Peyer's patch (tissue), 4 donors: ENCODE measurements around the gene TNNC1.

Experiments used
- CTCF ChIP-seq, 6 experiments: fragments of 450-650 bp in 4 of 6; fragments of 200-600 bp in 2 of 6; sonication (generic) in 1 of 6; IDR thresholded peaks; one replicate each; pipeline ENCODE4 v1.5.1; 2017 to 2019; ENCODE audit warnings: antibody characterized with exemption in 6 of 6, mild to moderate bottlenecking in 3 of 6, moderate library complexity in 1 of 6
- POLR2A ChIP-seq, 2 donors: fragments of 450-650 bp; IDR thresholded peaks; one replicate each; pipeline ENCODE4 v1.5.1; 2017; ENCODE audit warnings: antibody characterized with exemption in 2 of 2, mild to moderate bottlenecking in 2 of 2, moderate library complexity in 2 of 2

DNA sequence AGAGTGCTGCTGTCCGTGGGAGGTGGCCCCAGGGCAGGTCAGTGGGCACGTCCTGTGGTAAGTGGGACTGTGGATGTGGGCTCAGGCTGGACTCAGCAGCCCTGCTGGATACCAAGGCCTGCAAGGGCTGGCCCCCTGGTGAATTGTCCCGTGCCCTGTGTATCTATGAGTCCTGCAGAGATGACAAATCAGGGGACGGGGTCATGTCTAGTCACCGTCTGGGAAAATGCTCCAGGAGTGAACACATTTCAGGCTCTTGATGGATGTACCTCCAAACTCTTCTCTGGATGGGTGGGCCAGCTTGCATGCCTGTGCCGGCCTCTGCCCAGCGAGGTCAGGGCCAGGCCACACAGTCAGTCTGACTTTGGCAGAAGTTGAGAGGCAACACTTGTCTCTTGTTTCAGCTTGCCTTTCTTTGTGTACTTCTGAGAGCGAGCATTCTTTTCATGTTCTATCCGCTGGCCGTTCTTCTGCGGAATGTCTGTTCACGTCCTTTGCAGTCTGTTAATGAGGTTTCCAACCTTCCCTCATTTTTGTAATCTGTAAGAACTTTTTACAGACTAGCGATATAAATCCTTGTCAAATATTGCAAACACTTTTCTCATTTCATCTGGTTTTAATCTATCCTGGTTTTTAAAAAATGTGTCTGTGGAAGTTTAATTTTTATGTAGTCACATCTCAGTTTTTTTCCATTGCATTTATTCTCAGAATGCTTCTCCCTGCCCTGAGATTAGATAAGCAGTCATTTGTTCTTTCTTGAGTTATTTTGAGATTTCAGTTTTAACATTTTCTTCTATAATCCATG lies 29.9 kb upstream of the TNNC1 start:
- no peak for TF ChIP-seq CTCF (IDR thresholded peaks at IDR 0.05)
- no peak for TF ChIP-seq POLR2A (IDR thresholded peaks at IDR 0.05)
